Lower lobe of right lung (tissue), 2 donors: ENCODE data around the gene RPS6KA2. TPM values are rescaled to one million over a fixed set of nuclear protein-coding genes. Genes with fewer than 3 reads are reported as not detected.
A peak's percentile ranks its signal among the peaks of the same experiment; 100 is the strongest.

ENCODE experiments used
- ATAC-seq, 2 donors: fragments of 200-7000 bp; cut with Tn5 transposase; one replicate each; pipeline ENCODE4 v1.9.1; 2020 to 2022; ENCODE audit warnings: mild to moderate bottlenecking in 2 of 2, moderate library complexity in 2 of 2
- DNase-seq: peaks from one replicate; pipeline ENCODE4 v3.0.0-alpha.2; 2020
- H3K27ac ChIP-seq: fragments of 200-600 bp; one replicate; pipeline ENCODE4 v1.8.0; 2022
- H3K27me3 ChIP-seq: fragments of 200-600 bp; one replicate; pipeline ENCODE4 v1.8.0; 2022; ENCODE audit warnings: low read depth
- H3K36me3 ChIP-seq: fragments of 200-600 bp; one replicate; pipeline ENCODE4 v1.8.0; 2022; ENCODE audit warnings: mild to moderate bottlenecking
- H3K4me1 ChIP-seq: fragments of 200-600 bp; one replicate; pipeline ENCODE4 v1.8.0; 2022
- H3K4me3 ChIP-seq: fragments of 200-600 bp; one replicate; pipeline ENCODE4 v1.8.0; 2022; ENCODE audit warnings: mild to moderate bottlenecking
- H3K9me3 ChIP-seq: fragments of 200-600 bp; one replicate; pipeline ENCODE4 v1.8.0; 2022
- intact Hi-C: fragments of 100-400 bp; cut with DNase I; formaldehyde crosslinking; loops from one replicate; pipeline ENCODE4 v1.11.0; 2022
- total RNA-seq: library from RNA; stranded (reverse); fragmentation: NEBNext Ultra II Directional; extraction: Animal tissue kit (Norgen Biotek cat#: 25700); gene quantifications from one replicate; pipeline ENCODE4 v1.2.1, GENCODE V29; 2021
- TF ChIP-seq, protein P1 (sequence below): fragments of 200-600 bp; IDR thresholded peaks from one replicate; pipeline ENCODE4 v1.8.0; 2022; ENCODE audit warnings: antibody characterized with exemption, mild to moderate bottlenecking
- donor health status: DM: no; HTN: yes; CAD: no; lungs with severe emphysema.

The RPS6KA2 gene
- total RNA-seq, 1 donor from 2014 or later, result 102 TPM

DNA sequence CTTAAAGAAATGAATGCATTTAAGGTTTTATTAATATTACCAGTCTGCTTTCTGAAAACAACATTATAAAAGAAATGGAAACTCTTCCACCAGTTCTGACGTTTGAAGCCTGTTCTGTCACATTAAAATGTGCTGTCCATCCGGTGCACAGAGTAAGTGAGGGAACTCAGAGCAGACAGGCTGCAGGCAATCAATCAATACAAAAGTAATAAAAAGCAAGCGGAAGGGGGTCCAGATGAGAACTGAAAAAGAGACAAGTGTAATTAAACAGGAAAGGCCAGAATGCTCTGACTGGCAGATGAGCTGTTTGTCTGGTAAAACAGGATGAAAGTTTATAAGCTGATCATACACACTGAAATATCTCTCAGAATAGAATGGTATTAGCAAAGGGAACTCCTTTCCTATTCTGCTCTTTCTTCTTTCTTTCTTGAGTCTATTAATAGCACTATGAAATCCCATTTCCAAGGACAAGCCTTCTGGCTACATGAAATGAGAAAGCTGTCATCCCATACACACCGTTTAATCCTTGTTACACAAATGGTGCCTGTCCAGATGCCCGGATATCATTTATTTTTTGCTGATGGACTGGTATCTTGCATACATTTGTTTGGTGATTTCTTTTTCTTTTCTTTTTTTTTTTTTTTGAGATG lies 134.8 kb downstream of the RPS6KA2 start:
- no peaks in the 10 kb centered on the region for H3K9me3 ChIP-seq
- H3K4me1 ChIP-seq, result peaks cover 35% of the 10 kb centered on the region
- TF ChIP-seq, protein P1, sequence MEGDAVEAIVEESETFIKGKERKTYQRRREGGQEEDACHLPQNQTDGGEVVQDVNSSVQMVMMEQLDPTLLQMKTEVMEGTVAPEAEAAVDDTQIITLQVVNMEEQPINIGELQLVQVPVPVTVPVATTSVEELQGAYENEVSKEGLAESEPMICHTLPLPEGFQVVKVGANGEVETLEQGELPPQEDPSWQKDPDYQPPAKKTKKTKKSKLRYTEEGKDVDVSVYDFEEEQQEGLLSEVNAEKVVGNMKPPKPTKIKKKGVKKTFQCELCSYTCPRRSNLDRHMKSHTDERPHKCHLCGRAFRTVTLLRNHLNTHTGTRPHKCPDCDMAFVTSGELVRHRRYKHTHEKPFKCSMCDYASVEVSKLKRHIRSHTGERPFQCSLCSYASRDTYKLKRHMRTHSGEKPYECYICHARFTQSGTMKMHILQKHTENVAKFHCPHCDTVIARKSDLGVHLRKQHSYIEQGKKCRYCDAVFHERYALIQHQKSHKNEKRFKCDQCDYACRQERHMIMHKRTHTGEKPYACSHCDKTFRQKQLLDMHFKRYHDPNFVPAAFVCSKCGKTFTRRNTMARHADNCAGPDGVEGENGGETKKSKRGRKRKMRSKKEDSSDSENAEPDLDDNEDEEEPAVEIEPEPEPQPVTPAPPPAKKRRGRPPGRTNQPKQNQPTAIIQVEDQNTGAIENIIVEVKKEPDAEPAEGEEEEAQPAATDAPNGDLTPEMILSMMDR, result no peak
- no peak overlapping the region for H3K4me3 ChIP-seq
- ATAC-seq, result no peak
- intact Hi-C loops, result no loop called here
- no peaks in the 10 kb centered on the region for H3K27me3 ChIP-seq
- DNase-seq, result no peak
- H3K27ac ChIP-seq, result no peak overlapping the region
- H3K36me3 ChIP-seq, result peaks cover 59% of the 10 kb centered on the region

DNA sequence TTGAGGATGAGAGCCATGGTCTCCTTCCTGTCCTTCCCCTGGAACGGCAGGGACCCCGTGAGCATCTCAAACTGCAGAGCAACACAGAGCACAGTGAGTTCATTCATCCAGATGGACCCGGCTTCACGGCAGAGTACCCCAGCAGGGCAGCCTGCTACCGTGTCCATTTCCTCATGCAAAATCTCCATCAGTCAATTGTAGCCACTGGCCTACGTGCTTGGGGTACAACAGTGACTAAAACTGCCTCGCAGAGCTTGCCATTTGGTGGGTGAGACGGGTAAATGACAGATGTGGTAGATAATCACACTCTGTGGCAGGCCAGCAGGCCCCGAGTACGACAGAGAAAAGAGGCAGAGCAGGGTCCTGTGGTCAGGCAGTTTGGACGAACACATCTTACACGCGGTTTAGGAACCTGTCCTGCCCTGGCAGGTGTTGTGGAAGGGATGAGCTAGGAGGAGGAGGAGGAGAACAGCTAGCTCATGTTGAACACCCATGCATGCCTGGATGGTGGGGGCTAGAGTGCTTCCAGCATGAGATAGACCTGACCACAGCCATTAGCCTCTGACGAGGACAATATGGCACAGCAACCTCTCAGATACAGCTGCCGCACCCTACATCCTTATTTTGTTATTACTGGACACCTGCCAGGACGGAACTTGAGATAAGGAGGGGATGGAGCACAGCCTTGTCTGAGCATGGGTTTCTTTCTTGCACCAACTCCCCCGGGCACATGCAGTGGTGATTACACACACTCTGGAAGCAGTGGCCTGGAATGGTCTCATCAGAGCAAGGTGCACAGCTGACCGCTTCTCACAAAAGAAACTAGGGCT lies 136.2 kb downstream of the RPS6KA2 start:
- DNase-seq, result no peak
- Histone ChIP-seq H3K36me3 (peaks cover 63% of the 10 kb centered on the region), H3K4me1 (peaks cover 40% of the 10 kb centered on the region), H3K27ac (no peak overlapping the region), H3K9me3 (no peaks in the 10 kb centered on the region), H3K4me3 (no peak overlapping the region), H3K27me3 (no peaks in the 10 kb centered on the region)
- TF ChIP-seq, protein P1, result no peak
- intact Hi-C loops, result no loop called here
- ATAC-seq, result peak; percentile 34 to 35

DNA sequence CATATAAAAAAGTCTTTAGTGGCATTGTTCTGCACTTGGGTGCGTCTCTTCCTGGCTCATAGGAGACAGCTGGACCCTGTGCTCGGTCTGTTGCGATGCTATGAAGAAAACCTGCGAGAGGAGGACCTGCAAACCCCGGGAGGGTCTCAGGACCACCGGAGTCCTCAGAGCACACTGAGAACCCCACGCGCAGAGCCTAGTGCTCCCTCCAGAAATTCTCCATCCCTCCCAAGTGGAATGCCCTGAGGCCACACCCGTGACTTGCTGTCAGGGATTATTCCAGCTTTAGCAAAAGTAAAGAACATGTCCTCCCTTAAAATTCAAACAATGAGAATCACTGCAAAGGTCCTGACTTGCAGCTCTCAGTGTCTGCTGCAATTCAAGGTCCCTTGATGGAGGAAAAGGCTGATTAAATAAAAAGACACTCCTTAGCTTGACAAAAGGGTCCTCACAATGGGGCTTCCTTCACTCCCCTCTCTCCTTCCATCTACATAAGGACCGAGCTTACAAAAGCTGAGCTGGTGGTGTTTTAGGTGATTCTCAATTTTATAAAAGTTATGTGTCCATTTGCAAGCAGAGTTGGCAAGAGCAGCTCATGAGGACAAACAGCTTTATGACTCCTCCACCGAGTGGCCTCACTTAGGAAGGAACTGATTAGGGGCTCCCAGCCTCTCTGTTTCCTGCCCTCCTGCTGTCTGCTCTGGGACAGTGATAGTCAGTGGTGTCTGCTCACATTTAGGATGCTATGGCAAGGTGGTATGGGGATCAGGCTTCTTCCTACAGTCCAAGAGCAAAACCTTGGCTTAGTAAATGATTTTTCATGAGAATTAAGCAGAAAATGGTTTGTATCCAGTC lies 137.5 kb downstream of the RPS6KA2 start:
- ATAC-seq, result no peak
- no peaks in the 10 kb centered on the region for H3K27me3 ChIP-seq
- DNase-seq, result no peak
- H3K36me3 ChIP-seq, result peaks cover 61% of the 10 kb centered on the region
- H3K27ac ChIP-seq, result no peak overlapping the region
- intact Hi-C loops, result no loop called here
- TF ChIP-seq, protein P1, result no peak
- H3K4me1 ChIP-seq, result peaks cover 40% of the 10 kb centered on the region
- H3K9me3 ChIP-seq, result no peaks in the 10 kb centered on the region
- H3K4me3 ChIP-seq, result no peak overlapping the region

DNA sequence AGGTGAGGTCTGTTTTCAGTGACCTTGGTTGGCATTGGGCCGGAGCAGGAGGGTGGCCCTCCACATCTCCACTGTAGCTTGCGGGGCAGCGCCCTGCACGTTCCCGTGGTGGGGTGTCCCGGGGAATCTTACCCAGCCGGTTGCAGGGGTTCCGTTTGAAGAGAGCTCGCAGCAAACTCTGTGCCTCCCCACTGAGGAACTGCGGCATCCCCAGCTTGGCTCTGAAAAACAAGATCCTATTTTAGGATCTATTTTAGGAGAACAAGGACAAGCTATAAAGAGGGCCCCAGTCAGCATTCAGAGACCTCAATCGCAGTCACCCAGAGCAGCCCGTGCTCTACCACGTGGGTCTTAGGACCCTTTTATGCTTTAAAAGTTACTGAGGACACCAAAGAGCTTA lies 138.3 kb downstream of the RPS6KA2 start:
- ATAC-seq (no peak), DNase-seq (no peak)
- Histone ChIP-seq H3K36me3 (peaks cover 61% of the 10 kb centered on the region), H3K27me3 (no peaks in the 10 kb centered on the region), H3K27ac (peak overlapping the region; percentile 70), H3K4me3 (no peak overlapping the region), H3K9me3 (no peaks in the 10 kb centered on the region), H3K4me1 (peaks cover 40% of the 10 kb centered on the region)
- TF ChIP-seq, protein P1, result no peak
- intact Hi-C loops, result no loop called here

DNA sequence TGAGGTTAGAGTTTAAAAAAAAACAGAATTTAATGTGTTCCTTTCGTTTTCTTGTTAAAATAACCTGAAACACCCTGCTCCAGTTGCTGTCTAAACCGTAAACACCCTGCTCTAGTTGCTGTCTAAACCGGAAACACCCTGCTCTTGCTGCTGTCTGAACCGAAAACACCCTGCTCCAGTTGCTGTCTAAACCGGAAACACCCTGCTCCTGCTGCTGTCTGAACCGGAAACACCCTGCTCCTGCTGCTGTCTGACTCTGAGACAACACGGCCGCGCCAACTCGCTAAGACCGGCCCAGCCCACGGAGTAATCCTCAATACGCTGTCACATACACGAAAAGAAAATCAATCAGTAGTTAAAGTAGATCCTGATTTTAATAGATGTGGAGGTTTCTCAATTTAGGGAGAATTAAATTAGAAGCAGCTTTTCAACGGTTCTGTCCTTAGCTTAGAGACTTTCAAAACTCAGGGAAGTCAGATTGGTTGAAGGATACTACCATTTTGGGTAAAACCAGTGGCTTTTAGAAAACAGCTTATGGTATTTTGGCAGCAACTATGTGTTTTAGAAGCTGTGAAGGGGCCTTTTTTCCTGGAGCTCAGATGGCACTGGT lies 138.9 kb downstream of the RPS6KA2 start:
- Histone ChIP-seq H3K4me1 (peaks cover 40% of the 10 kb centered on the region), H3K27ac (peak overlapping the region; percentile 70), H3K9me3 (no peaks in the 10 kb centered on the region), H3K36me3 (peaks cover 61% of the 10 kb centered on the region), H3K4me3 (no peak overlapping the region), H3K27me3 (no peaks in the 10 kb centered on the region)
- intact Hi-C loops, result no loop called here
- DNase-seq (peak; percentile 79), ATAC-seq (peak; percentile 70 to 78)
- TF ChIP-seq, protein P1, result no peak
